MM.1S (cell line): ENCODE results near the gene DPPA4.

Experiments used
- DNase-seq: peaks from one replicate; pipeline ENCODE4 v3.0.0-alpha.2; 2015
- H2AFZ ChIP-seq: fragments of 300-600 bp; sonication (generic); 2 replicates; pipeline ENCODE4 v1.6.0; 2016; ENCODE audit warnings: antibody characterized with exemption, low read length
- H3F3A ChIP-seq: fragments of 300-600 bp; sonication (generic); 2 replicates; pipeline ENCODE4 v1.6.1; 2016; ENCODE audit warnings: mild to moderate bottlenecking, antibody characterized with exemption, low read length, moderate library complexity, mixed read lengths; ENCODE audit not compliant: insufficient read depth
- H3K27ac ChIP-seq: fragments of 300-600 bp; sonication (generic); 2 replicates; pipeline ENCODE4 v1.5.1; 2016; ENCODE audit warnings: mild to moderate bottlenecking, low read length
- H3K27me3 ChIP-seq: fragments of 300-600 bp; sonication (generic); replicated peaks from 2 replicates; pipeline ENCODE4 v1.6.0; 2016; ENCODE audit warnings: low read length; ENCODE audit not compliant: insufficient read depth
- H3K36me3 ChIP-seq: fragments of 300-600 bp; sonication (generic); replicated peaks from 2 replicates; pipeline ENCODE4 v1.6.1; 2016; ENCODE audit warnings: mild to moderate bottlenecking, low read length, mixed read lengths; ENCODE audit not compliant: insufficient read depth
- H3K4me1 ChIP-seq: fragments of 300-600 bp; sonication (generic); 2 replicates; pipeline ENCODE4 v1.6.1; 2016; ENCODE audit warnings: low read length, mixed read lengths
- H3K4me2 ChIP-seq: fragments of 300-600 bp; sonication (generic); 2 replicates; pipeline ENCODE4 v1.6.0; 2016; ENCODE audit warnings: low read depth, low read length
- H3K4me3 ChIP-seq: fragments of 300-600 bp; sonication (generic); 2 replicates; pipeline ENCODE4 v1.5.1; 2016; ENCODE audit warnings: low read length, mixed read lengths
- H3K79me2 ChIP-seq: fragments of 300-600 bp; sonication (generic); 2 replicates; pipeline ENCODE4 v1.6.1; 2016; ENCODE audit warnings: mixed run types, low read length, mixed read lengths
- H3K9ac ChIP-seq: fragments of 300-600 bp; sonication (generic); 2 replicates; pipeline ENCODE4 v1.6.1; 2016; ENCODE audit warnings: low read length, mixed read lengths
- H3K9me2 ChIP-seq: fragments of 300-600 bp; sonication (generic); replicated peaks from 2 replicates; pipeline ENCODE4 v1.6.1; 2016; ENCODE audit warnings: mild to moderate bottlenecking, low read length, mixed read lengths; ENCODE audit not compliant: insufficient read depth
- H3K9me3 ChIP-seq: fragments of 300-600 bp; sonication (generic); replicated peaks from 2 replicates; pipeline ENCODE4 v1.6.1; 2016; ENCODE audit warnings: mild to moderate bottlenecking, low read length, mixed read lengths; ENCODE audit not compliant: insufficient read depth
- H4K20me1 ChIP-seq: fragments of 300-600 bp; sonication (generic); 2 replicates; pipeline ENCODE4 v1.6.1; 2016; ENCODE audit warnings: mild to moderate bottlenecking, low read length, moderate library complexity, mixed read lengths; ENCODE audit not compliant: insufficient read depth
- CTCF ChIP-seq: fragments of 300-600 bp; sonication (generic); IDR thresholded peaks from 2 replicates; pipeline ENCODE4 v1.5.1; 2016; ENCODE audit warnings: antibody characterized with exemption, low read length, mixed read lengths
- EZH2 ChIP-seq: fragments of 300-600 bp; sonication (generic); optimal IDR thresholded peaks from 2 replicates; pipeline ENCODE3; 2017; ENCODE audit warnings: low read depth, mild to moderate bottlenecking, antibody characterized with exemption, low read length, mixed read lengths
- EZH2phosphoT487 ChIP-seq: fragments of 300-600 bp; sonication (generic); IDR thresholded peaks from 2 replicates; pipeline ENCODE4 v1.6.1; 2018; ENCODE audit warnings: antibody characterized with exemption, low read length

The DPPA4 gene

GRCh38 chr3:109346770-109347295 lies 9.5 kb upstream of the DPPA4 start:
- Histone ChIP-seq H3K27me3 (no peaks in the 10 kb centered on the region), H3K27ac (no peak overlapping the region), H3F3A (no peaks in the 10 kb centered on the region), H3K9me2 (no peaks in the 10 kb centered on the region), H3K4me3 (no peak overlapping the region), H3K36me3 (no peaks in the 10 kb centered on the region), H3K9me3 (no peaks in the 10 kb centered on the region), H3K4me1 (no peaks in the 10 kb centered on the region), H3K4me2 (no peak overlapping the region), H3K79me2 (no peaks in the 10 kb centered on the region), H3K9ac (no peak overlapping the region), H4K20me1 (no peaks in the 10 kb centered on the region), H2AFZ (no peak overlapping the region)
- TF ChIP-seq CTCF (no peak), EZH2 (no peak), EZH2phosphoT487 (no peak)
- DNase-seq, result no peak

- Histone ChIP-seq H3F3A (no peaks in the 10 kb centered on the region), H4K20me1 (no peaks in the 10 kb centered on the region), H3K4me2 (no peak overlapping the region), H2AFZ (no peak overlapping the region), H3K79me2 (no peaks in the 10 kb centered on the region), H3K4me1 (no peaks in the 10 kb centered on the region), H3K27me3 (no peaks in the 10 kb centered on the region), H3K9ac (no peak overlapping the region), H3K9me2 (no peaks in the 10 kb centered on the region), H3K9me3 (no peaks in the 10 kb centered on the region), H3K36me3 (no peaks in the 10 kb centered on the region), H3K27ac (no peak overlapping the region), H3K4me3 (no peak overlapping the region)
- no peak for TF ChIP-seq CTCF
- no peak for TF ChIP-seq EZH2
- TF ChIP-seq EZH2phosphoT487, result no peak
- no peak for DNase-seq
Observed at GRCh38 chr3:109346099-109346498, 8.8 kb upstream of the DPPA4 start.

GRCh38 chr3:109339714-109340648 lies 2.6 kb upstream of the DPPA4 start:
- Histone ChIP-seq H3K27ac (no peak overlapping the region), H3K79me2 (no peaks in the 10 kb centered on the region), H4K20me1 (no peaks in the 10 kb centered on the region), H3K4me3 (no peak overlapping the region), H3K36me3 (no peaks in the 10 kb centered on the region), H3K4me2 (no peak overlapping the region), H3K4me1 (no peaks in the 10 kb centered on the region), H3F3A (no peaks in the 10 kb centered on the region), H2AFZ (no peak overlapping the region), H3K27me3 (no peaks in the 10 kb centered on the region), H3K9me3 (no peaks in the 10 kb centered on the region), H3K9me2 (no peaks in the 10 kb centered on the region), H3K9ac (no peak overlapping the region)
- DNase-seq, result no peak
- TF ChIP-seq EZH2phosphoT487, result no peak
- no peak for TF ChIP-seq EZH2
- TF ChIP-seq CTCF, result no peak
